ENCODE results near the gene LIM2.

- no peak for TF ChIP-seq CTCF (conservative IDR thresholded peaks at IDR 0.05; ENCODE audit: low read length)
- TF ChIP-seq EZH2phosphoT487 (IDR thresholded peaks at IDR 0.05; ENCODE audit: borderline replicate concordance, low read depth, low read length), result no peak
Observed at GRCh38 chr19:51347209-51347928, 40.4 kb downstream of the LIM2 start.
